Measurements from ENCODE around the gene JARID2.

Gene JARID2

DNA sequence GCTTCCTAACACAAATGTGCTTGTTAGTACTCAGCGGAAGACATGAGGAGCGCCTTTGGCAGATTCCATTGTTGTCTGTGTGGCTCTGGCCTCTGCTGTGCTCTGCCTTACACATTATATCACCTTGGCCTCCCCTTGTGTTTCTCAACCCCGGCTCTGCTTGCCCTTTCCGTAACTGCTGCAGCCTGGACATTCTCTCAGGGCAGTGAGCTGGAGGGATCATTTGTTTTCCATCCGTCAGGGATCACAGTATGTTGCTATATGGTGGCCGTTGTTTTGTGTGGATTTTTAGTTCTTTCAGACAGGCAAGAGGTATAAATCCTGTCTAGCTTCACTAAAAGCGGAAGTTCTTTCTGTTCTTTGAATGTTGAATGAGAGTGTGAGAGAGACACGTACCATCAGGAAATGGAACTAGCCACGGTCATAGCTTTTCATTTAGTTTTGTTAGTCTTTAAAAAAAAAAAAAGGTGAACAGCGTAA lies 175.1 kb downstream of the JARID2 start:
- Histone ChIP-seq H3K4me3 (no peak overlapping the region), H3K36me3 (peaks cover 0 to 5% (median 3%) of the 10 kb centered on the region in 3 donors), H3K27ac (no peak overlapping the region), H3K27me3 (no peaks in the 10 kb centered on the region), H3K4me1 (no peaks in the 10 kb centered on the region), H3K9me3 (peaks cover 0 to 25% (median 9%) of the 10 kb centered on the region in 3 donors)
- intact Hi-C loops (cut with DNase I; ENCODE audit: low total_unique reads) = no loop called here
- TF ChIP-seq, protein P1, sequence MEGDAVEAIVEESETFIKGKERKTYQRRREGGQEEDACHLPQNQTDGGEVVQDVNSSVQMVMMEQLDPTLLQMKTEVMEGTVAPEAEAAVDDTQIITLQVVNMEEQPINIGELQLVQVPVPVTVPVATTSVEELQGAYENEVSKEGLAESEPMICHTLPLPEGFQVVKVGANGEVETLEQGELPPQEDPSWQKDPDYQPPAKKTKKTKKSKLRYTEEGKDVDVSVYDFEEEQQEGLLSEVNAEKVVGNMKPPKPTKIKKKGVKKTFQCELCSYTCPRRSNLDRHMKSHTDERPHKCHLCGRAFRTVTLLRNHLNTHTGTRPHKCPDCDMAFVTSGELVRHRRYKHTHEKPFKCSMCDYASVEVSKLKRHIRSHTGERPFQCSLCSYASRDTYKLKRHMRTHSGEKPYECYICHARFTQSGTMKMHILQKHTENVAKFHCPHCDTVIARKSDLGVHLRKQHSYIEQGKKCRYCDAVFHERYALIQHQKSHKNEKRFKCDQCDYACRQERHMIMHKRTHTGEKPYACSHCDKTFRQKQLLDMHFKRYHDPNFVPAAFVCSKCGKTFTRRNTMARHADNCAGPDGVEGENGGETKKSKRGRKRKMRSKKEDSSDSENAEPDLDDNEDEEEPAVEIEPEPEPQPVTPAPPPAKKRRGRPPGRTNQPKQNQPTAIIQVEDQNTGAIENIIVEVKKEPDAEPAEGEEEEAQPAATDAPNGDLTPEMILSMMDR (IDR thresholded peaks at IDR 0.05) = no peak
- DNase-seq = no peak

DNA sequence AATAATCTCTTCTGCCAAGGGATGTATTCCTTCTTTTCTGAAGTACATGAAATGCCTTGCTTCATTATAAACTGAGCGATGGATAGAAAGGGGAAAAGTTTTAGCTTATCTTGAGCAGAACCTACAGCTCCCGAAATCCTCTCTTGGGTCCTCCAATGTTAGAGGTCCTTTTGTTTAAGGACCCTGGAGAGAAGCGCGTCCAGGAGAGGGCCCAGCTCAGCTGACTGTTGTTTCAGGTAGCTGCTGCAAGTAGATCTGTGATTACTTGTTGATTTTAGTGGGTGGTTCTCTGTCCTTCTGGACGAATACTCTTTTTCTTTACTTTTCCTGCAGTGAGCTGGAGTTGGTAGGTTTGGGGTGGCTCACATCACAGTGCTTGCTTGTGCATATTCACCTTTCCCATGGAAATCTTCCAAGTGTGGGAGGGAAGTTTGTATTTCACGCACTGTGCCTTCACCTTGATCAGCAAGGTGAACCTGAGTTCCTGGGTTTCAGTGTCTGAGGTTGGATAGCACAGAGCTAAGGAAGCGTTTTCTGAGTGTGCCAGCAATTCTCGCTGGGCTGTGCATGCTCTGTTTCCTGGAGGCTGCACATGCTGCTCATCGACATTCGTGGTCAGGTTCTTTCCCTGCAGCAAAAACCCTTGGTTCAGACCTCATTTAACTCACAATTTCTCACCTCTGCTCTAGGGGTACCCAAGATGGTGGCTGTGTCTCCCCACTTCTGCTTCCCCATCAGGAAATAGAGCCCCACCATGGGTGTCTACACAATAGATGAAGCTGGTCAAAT lies 176.3 kb downstream of the JARID2 start:
- Histone ChIP-seq H3K27me3 (no peaks in the 10 kb centered on the region), H3K36me3 (peaks cover 0 to 5% (median 3%) of the 10 kb centered on the region in 3 donors), H3K4me1 (peaks cover 0 to 5% (median 2%) of the 10 kb centered on the region in 4 donors), H3K4me3 (no peak overlapping the region), H3K9me3 (peaks cover 0 to 25% (median 9%) of the 10 kb centered on the region in 3 donors), H3K27ac (no peak overlapping the region)
- TF ChIP-seq, protein P1 (IDR thresholded peaks at IDR 0.05) = no peak
- intact Hi-C loops (cut with DNase I; ENCODE audit: low total_unique reads) = no loop called here
- DNase-seq = no peak

DNA sequence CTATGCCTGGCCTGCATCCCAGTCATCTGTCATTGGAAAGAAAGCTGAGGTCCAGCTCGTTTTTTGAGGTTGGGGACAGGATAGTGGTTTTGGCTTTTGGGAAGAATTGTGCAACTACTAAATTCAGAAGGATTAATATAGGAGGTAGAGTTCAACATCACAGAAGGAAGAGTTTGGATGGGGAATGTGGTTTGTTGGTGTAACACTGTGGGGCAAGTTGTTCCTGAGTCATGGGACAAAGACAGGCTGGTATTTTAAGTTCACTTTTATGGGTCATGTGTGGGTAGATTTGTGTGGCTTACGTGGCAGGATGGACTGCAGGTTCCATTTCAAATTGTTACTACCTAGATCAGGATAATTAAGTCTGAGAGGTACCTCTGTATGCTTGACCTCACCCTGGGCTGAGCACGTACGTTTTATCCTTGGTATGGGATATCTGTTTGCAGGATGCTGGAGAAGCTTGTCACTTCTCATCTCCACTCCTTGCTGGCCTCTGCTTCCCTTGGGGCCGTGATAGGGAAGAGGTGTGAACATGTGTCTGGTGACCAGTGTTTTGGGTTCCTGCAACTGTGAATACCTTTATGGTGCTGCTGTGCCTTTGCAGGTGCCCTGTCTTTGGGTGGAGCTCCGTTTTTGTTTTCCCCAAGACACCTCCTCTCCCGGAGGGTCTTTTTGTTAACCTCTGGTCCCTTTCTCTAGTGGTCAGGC lies 177.6 kb downstream of the JARID2 start:
- intact Hi-C loops (cut with DNase I; ENCODE audit: low total_unique reads) = no loop called here
- no peak for DNase-seq
- no peaks in the 10 kb centered on the region for H3K27me3 ChIP-seq
- no peak overlapping the region for H3K4me3 ChIP-seq
- H3K36me3 ChIP-seq = peaks cover 0 to 3% (median under 1%) of the 10 kb centered on the region in 3 donors
- no peak overlapping the region for H3K27ac ChIP-seq
- H3K9me3 ChIP-seq = peaks cover 0 to 18% (median 8%) of the 10 kb centered on the region in 3 donors
- H3K4me1 ChIP-seq = peaks cover 0 to 11% (median 4%) of the 10 kb centered on the region in 4 donors
- TF ChIP-seq, protein P1 (IDR thresholded peaks at IDR 0.05) = no peak

DNA sequence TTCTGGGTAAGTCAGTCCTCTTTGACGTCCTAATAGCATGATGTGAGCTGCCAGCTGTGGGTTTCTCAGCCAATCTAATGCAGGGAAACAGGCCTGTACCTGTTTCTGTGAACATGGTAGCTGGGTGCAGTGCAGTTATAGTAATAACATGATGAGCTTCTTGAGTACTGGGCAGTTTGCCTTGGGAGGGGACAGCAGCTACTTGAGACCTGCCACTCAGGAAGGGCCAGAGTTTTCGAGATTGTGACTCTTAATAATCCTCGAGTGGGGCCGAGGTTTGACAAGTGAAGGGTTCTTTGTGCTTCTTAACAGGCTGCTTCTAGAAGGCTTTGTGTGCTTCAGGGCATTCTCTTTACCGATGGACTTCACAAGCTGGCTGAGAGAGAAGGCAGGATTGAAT lies 180.1 kb downstream of the JARID2 start:
- no peaks in the 10 kb centered on the region for H3K36me3 ChIP-seq

DNA sequence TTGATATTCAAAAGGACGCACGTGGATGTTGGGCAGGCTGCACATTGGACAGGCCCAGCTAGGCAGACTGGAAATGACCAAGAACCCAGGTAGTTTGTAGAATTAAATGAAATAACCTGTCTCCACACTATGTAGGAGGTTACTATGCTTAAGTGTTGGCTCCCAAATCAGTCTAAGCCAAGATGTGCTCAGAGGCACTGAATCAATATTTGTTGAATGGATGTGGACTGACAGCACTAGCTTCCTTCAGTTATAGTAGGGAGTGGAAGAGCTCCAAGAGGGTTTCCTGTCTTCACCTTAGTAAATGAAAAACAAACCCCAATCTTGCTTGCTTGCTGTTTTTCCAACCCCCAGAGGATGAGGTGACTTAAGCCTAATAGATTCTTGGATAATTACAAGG lies 180.5 kb downstream of the JARID2 start:
- Histone ChIP-seq H3K27me3 (no peaks in the 10 kb centered on the region), H3K9me3 (no peaks in the 10 kb centered on the region), H3K4me1 (peaks cover 0 to 33% (median 16%) of the 10 kb centered on the region in 4 donors), H3K36me3 (no peaks in the 10 kb centered on the region), H3K27ac (no peak overlapping the region), H3K4me3 (no peak overlapping the region)
- TF ChIP-seq, protein P1 (IDR thresholded peaks at IDR 0.05) = no peak
- intact Hi-C loops (cut with DNase I; ENCODE audit: low total_unique reads) = no loop called here
- DNase-seq = no peak

More for the DNA sequence above, 180.1 kb downstream of the JARID2 start:
- intact Hi-C loops (cut with DNase I; ENCODE audit: low total_unique reads) = no loop called here
- Histone ChIP-seq H3K27ac (no peak overlapping the region), H3K27me3 (no peaks in the 10 kb centered on the region), H3K4me1 (peaks cover 0 to 29% (median 12%) of the 10 kb centered on the region in 4 donors), H3K9me3 (no peaks in the 10 kb centered on the region), H3K4me3 (no peak overlapping the region)
- no peak for DNase-seq
- TF ChIP-seq, protein P1 (IDR thresholded peaks at IDR 0.05) = no peak

Data from tibial artery (tissue), 4 donors.